Stomach (tissue), 9 donors: ENCODE measurements around the gene KDR. TPM values are rescaled to one million over a fixed set of nuclear protein-coding genes. Genes with fewer than 3 reads are reported as not detected.

Experiments used
- DNase-seq, 2 donors: peaks; one replicate each; pipeline versions ENCODE4 v3.0.0 to v3.0.0-alpha.2; 2013 to 2019
- H3K27ac ChIP-seq, 5 donors: fragments of 200-600 bp in 4 of 5; sonication (generic) in 4 of 5; one replicate each; pipeline ENCODE4 v1.5.1; 2013 to 2019; ENCODE audit warnings: mild to moderate bottlenecking in 1 of 5, moderate library complexity in 1 of 5
- H3K27me3 ChIP-seq, 3 donors: fragments of 200-600 bp; sonication (generic); one replicate each; pipeline ENCODE4 v1.5.1; 2017 to 2019; ENCODE audit warnings: mixed run types in 1 of 3
- H3K36me3 ChIP-seq, 4 donors: fragments of 200-600 bp; sonication (generic); 1 replicate in 3 of 4; 2 replicates in 1 of 4; pipeline ENCODE4 v1.5.1; 2016 to 2019
- H3K4me1 ChIP-seq, 4 donors: fragments of 200-600 bp; sonication (generic); one replicate each; pipeline ENCODE4 v1.5.1; 2016 to 2019
- H3K4me3 ChIP-seq, 4 donors: fragments of 200-600 bp; sonication (generic) in 3 of 4; one replicate each; pipeline ENCODE4 v1.5.1; 2016 to 2019; ENCODE audit warnings: mild to moderate bottlenecking in 1 of 4
- H3K9me3 ChIP-seq, 4 donors: fragments of 200-600 bp; sonication (generic); one replicate each; pipeline ENCODE4 v1.5.1; 2016 to 2019
- CTCF ChIP-seq, 7 experiments: fragments of 450-650 bp in 4 of 7; fragments of 200-600 bp in 3 of 7; sonication (generic) in 3 of 7; IDR thresholded peaks; one replicate each; pipeline ENCODE4 v1.5.1; 2016 to 2019; ENCODE audit warnings: antibody characterized with exemption in 7 of 7, control low read depth in 2 of 7, mild to moderate bottlenecking in 1 of 7
- EP300 ChIP-seq: sonication (generic); formaldehyde crosslinking; IDR thresholded peaks from one replicate; pipeline ENCODE4 v1.6.1; 2017; ENCODE audit warnings: antibody characterized with exemption
- POLR2A ChIP-seq, 4 donors: fragments of 450-650 bp; IDR thresholded peaks; one replicate each; pipeline ENCODE4 v1.6.1; 2016; ENCODE audit warnings: antibody characterized with exemption in 4 of 4, control low read depth in 2 of 4, mild to moderate bottlenecking in 1 of 4, moderate library complexity in 1 of 4
- POLR2AphosphoS5 ChIP-seq, 3 donors: sonication (generic); formaldehyde crosslinking; IDR thresholded peaks; one replicate each; pipeline ENCODE4 v1.6.1; 2016; ENCODE audit warnings: antibody characterized with exemption in 3 of 3
- WGBS, 5 donors: extraction: QIAGEN DNeasy Blood & Tissue Kit in 3 of 5; methylation state at CpG; one replicate each; pipeline versions ENCODE4 v1.1.5 to v1.1.7; 2013 to 2018; 5-methylcytosine and 5-hydroxymethylcytosine counted together
- intact Hi-C: fragments of 100-400 bp; cut with DNase I; formaldehyde crosslinking; loops from one replicate; pipeline ENCODE4 v1.15.1; 2023; ENCODE audit warnings: low total_unique reads
- polyA plus RNA-seq, 3 donors: library from polyadenylated mRNA; stranded (reverse); fragments of 200-250 nt; gene quantifications; one replicate each; pipeline ENCODE4 v1.2.3, GENCODE V29; 2013
- total RNA-seq, 5 donors: library from RNA; depleted of rRNA; stranded (reverse); fragments of >200 nt; gene quantifications; one replicate each; pipeline versions ENCODE4 v1.1.0 to v1.2.3, GENCODE V29; 2014 to 2016
- donor health status: healthy with polysubstance abuse.
- donor health status: Bipolar disorder and iron deficiency.
- donor health status: healthy.

Gene KDR
- total and polyA plus RNA-seq, 8 donors, result 1.1 to 32.3 (median 8.1) TPM

DNA sequence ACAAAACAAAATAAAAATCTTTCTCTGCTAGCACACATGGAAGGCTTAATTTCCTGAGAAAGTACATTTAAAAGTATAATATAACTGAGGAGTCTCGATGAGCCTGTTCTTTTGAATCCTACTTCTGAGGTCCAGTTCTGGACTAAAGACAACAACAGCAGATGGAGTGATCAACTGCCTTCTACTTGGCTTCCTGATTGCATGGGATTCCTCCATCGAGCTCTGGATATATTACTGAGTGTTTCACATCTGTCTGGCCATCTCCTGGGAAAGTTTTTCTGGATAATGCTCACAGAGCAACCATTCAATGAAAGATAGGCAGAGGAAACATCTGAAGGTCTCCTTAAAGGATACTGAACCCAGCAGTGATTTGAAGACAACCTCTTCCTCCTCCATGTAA lies 42.6 kb downstream of the KDR start:
- intact Hi-C loops, result no loop called here
- Histone ChIP-seq H3K9me3 (no peaks in the 10 kb centered on the region), H3K27me3 (no peaks in the 10 kb centered on the region), H3K4me1 (no peaks in the 10 kb centered on the region), H3K27ac (no peak overlapping the region), H3K4me3 (no peak overlapping the region), H3K36me3 (no peaks in the 10 kb centered on the region)
- no peak for DNase-seq
- WGBS, 5 donors, result 55 to 75% (median 65%) methylated on average over 2 of the region's 2 CpGs
- TF ChIP-seq CTCF (IDR thresholded peaks at IDR 0.05) (no peak), POLR2AphosphoS5 (IDR thresholded peaks at IDR 0.05) (no peak), POLR2A (IDR thresholded peaks at IDR 0.05) (no peak), EP300 (no peak)

DNA sequence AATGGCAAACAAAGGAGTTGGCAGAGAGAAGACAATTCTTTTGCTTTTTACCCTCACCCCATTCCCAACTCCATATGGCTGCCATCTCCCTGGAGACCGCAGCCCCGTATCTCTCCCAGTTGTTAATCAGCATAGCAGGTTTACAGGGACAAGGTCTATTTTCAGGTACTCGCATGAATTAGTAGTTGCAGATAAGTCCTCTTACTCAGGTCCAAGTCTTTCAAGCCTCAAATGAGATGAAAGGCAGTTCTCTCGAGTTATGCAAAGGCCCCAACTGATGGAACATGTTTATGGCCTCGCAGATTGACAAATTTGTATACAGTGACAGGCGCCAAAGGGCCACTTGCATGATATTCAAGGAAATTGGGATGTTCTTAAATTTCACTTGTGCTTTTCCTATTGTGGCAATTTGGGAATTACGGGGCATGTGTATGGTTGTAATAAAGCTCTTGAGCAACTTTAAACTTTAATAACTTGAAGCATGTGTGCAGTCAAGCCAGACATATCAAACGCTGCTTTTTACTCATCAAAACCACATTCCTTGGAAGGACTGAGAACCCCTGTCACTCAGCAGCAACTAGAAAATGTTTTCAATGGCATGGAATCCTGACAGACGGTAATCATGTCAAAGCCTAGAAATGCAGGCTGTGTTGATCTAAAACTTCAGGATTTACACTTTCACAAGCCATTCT lies 45.1 kb downstream of the KDR start:
- TF ChIP-seq POLR2AphosphoS5 (IDR thresholded peaks at IDR 0.05), result no peak
- TF ChIP-seq CTCF (IDR thresholded peaks at IDR 0.05), result no peak
- TF ChIP-seq POLR2A (IDR thresholded peaks at IDR 0.05), result no peak
- no peak for TF ChIP-seq EP300
- Histone ChIP-seq H3K27me3 (no peaks in the 10 kb centered on the region), H3K36me3 (no peaks in the 10 kb centered on the region), H3K4me3 (no peak overlapping the region), H3K27ac (peak overlapping the region in 1 of 5 donors; percentile 0), H3K4me1 (no peaks in the 10 kb centered on the region), H3K9me3 (no peaks in the 10 kb centered on the region)
- WGBS, 5 donors, result 61 to 66% (median 63%) methylated on average over 9 of the region's 9 CpGs
- intact Hi-C loops, result no loop called here
- DNase-seq, result no peak

DNA sequence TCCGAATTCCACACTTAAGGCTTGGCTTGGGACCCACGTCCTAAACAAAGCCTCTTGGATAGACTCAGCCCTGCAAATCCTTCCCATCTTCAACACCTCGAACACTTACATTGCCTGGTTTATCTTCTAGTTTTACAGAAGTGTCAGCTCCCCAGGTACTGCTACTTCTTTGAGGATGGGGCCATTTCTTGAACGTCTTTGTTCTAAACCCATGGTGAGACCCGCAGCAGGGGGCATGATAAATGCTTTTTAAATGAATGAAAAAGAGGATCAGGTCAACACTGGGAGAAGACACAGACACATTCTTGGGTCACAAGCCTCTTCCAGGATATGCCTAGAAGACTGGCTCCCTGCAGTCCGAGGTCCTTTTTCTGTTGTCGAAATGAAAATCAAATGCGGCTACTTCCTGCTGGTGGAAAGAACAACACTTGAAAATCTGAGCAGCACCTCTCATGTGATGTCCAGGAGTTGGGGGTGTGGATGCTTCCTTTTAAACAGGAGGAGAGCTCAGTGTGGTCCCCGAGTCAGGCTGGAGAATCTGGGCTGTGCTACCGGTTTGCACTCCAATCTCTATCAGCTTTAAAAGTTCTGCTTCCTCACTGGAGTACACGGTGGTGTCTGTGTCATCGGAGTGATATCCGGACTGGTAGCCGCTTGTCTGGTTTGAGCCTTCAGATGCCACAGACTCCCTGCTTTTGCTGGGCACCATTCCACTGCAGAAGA lies 45.8 kb downstream of the KDR start:
- H3K4me1 ChIP-seq, result no peaks in the 10 kb centered on the region
- H3K36me3 ChIP-seq, result no peaks in the 10 kb centered on the region
- peak overlapping the region in 3 of 5 donors; percentile 0 to 41 (median 4) for H3K27ac ChIP-seq
- no peak overlapping the region for H3K4me3 ChIP-seq
- no peaks in the 10 kb centered on the region for H3K27me3 ChIP-seq
- intact Hi-C loops, result no loop called here
- no peak for TF ChIP-seq EP300
- TF ChIP-seq POLR2AphosphoS5 (IDR thresholded peaks at IDR 0.05), result no peak
- no peak for TF ChIP-seq POLR2A (IDR thresholded peaks at IDR 0.05)
- no peak for TF ChIP-seq CTCF (IDR thresholded peaks at IDR 0.05)
- DNase-seq, result no peak
- H3K9me3 ChIP-seq, result no peaks in the 10 kb centered on the region
- 60 to 70% (median 67%) methylated on average over 14 of the region's 14 CpGs for WGBS, 5 donors

DNA sequence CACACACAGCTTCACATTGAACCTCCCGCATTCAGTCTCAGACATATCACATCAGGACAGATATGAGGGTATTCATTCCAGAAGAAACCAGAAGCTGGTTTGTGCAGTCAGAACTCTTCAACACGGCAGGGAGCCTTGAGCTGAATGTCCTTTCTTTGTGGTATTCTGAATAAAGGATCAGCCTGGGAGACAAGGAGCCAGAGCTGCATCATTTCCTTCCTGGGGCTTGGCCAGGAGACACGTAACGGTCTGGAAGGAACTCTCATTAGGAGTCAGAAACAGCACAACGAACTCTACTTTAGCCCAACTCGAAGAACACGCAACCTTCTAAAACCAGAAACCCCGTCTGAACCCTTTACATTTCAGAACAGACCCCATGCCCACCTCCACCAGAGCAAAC lies 46.4 kb downstream of the KDR start:
- Histone ChIP-seq H3K9me3 (no peaks in the 10 kb centered on the region), H3K4me1 (no peaks in the 10 kb centered on the region), H3K27ac (peak overlapping the region in 2 of 5 donors; percentile 0 to 41), H3K36me3 (no peaks in the 10 kb centered on the region), H3K4me3 (no peak overlapping the region), H3K27me3 (no peaks in the 10 kb centered on the region)
- peak in 1 of 2 donors; percentile 46 for DNase-seq
- no peak for TF ChIP-seq POLR2A (IDR thresholded peaks at IDR 0.05)
- no peak for TF ChIP-seq CTCF (IDR thresholded peaks at IDR 0.05)
- TF ChIP-seq POLR2AphosphoS5 (IDR thresholded peaks at IDR 0.05), result no peak
- no peak for TF ChIP-seq EP300
- intact Hi-C loops, result no loop called here
- 55 to 80% (median 70%) methylated on average over 8 of the region's 8 CpGs for WGBS, 5 donors
